NCI-H2196 (cell line): ENCODE results near the gene CAPRIN2.

ENCODE experiments used
- DNase-seq: peaks from one replicate; lab custom pipeline; 2025; ENCODE audit not compliant: unreplicated experiment; lab: John Stamatoyannopoulos, UW

The CAPRIN2 gene, protein sequence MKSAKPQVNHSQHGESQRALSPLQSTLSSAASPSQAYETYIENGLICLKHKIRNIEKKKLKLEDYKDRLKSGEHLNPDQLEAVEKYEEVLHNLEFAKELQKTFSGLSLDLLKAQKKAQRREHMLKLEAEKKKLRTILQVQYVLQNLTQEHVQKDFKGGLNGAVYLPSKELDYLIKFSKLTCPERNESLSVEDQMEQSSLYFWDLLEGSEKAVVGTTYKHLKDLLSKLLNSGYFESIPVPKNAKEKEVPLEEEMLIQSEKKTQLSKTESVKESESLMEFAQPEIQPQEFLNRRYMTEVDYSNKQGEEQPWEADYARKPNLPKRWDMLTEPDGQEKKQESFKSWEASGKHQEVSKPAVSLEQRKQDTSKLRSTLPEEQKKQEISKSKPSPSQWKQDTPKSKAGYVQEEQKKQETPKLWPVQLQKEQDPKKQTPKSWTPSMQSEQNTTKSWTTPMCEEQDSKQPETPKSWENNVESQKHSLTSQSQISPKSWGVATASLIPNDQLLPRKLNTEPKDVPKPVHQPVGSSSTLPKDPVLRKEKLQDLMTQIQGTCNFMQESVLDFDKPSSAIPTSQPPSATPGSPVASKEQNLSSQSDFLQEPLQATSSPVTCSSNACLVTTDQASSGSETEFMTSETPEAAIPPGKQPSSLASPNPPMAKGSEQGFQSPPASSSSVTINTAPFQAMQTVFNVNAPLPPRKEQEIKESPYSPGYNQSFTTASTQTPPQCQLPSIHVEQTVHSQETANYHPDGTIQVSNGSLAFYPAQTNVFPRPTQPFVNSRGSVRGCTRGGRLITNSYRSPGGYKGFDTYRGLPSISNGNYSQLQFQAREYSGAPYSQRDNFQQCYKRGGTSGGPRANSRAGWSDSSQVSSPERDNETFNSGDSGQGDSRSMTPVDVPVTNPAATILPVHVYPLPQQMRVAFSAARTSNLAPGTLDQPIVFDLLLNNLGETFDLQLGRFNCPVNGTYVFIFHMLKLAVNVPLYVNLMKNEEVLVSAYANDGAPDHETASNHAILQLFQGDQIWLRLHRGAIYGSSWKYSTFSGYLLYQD

DNA sequence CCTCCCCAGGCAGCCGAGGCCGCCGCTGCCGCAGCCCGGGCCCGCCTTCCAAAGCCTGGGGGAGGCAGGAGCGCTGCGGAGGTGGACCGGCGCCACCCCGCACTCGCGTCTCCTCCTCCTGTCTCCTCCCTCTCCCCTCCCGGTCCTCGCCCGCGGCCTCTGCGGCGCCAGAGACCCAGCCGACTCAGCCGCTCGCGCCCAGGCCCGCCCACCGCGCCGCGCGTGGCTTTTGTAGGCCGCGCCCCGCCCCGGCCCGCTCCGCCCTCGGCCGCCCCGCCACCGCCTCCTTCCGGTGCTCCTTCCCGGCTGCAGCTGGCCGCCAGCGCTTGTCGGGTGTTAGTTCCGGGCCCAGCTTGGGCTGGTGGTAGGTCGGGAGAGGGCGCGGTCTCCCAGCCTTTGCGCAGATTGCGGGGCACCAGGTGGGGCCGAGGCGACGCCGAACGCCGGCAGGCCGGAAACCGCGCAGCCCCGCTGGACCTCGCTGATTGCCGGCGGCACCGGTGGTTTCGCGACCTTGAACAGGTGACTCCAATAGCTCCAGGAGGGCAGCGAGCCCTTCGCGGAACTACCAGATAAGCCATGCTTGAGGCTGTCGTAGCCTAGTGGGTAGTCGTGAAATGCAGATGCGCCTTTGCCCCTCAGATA, at the start of gene CAPRIN2:
Gene CAPRIN2, minus strand, starts transcription at position 202 of the 645 bp plus-strand sequence. CDS start 1,431 bp downstream, outside the sequence.
- peak; percentile 97 for DNase-seq

GRCh38 chr12:30797689-30798088, 42.9 kb upstream of the CAPRIN2 start:
- DNase-seq, result no peak

- DNase-seq, result no peak
Observed at GRCh38 chr12:30796891-30797371, 42.2 kb upstream of the CAPRIN2 start.

- no peak for DNase-seq
Observed at GRCh38 chr12:30796313-30796780, 41.6 kb upstream of the CAPRIN2 start.

GRCh38 chr12:30795410-30796312, 40.9 kb upstream of the CAPRIN2 start:
- DNase-seq, result no peak

GRCh38 chr12:30794591-30795409, 40.0 kb upstream of the CAPRIN2 start:
- DNase-seq, result no peak

- DNase-seq, result no peak
Observed at GRCh38 chr12:30794020-30794419, 39.3 kb upstream of the CAPRIN2 start.

GRCh38 chr12:30792648-30793499, 38.1 kb upstream of the CAPRIN2 start:
- DNase-seq, result peak; percentile 44

DNA sequence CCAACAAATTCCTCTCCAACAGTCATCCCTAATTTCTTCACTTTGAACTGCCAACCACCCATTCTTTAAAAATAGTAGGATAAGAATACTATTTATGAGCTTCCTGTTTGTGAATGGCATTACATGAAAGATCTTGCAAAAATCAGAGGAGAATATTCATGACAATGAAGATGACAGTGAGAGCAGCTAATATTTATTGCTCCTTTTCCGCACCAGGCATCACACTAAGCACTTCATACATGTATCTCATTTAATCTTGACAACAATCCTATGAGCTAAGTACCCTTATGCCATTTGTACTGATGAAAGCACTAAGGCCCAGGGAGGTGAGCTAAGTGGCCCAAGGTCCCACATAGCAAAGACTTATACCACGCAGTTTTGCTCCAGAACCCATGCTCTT, 37.3 kb upstream of the CAPRIN2 start:
- no peak for DNase-seq

DNA sequence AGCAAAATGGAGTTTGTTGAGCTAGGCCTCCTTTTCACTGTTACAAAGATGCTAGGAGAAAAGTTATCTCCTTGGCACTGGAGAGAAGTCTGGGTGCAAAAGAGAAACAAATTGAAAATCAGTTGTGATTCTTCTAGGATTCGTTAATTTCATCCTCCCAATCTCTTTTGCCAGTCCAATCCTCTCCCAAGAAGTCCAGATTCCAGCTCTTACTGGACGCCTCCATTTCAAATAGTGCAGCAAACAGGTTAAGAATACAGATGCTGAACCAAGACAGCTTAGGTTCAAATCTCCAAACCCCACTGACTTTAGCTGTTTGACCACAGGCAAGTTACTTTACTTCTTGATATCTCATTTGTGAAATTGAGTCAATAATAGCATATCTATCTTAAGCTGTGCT, 34.0 kb upstream of the CAPRIN2 start:
- no peak for DNase-seq

- DNase-seq, result no peak
Observed at GRCh38 chr12:30785630-30786029, 30.9 kb upstream of the CAPRIN2 start.

- no peak for DNase-seq
Observed at GRCh38 chr12:30784508-30784907, 29.8 kb upstream of the CAPRIN2 start.

GRCh38 chr12:30783946-30784345, 29.2 kb upstream of the CAPRIN2 start:
- no peak for DNase-seq

- DNase-seq, result no peak
Observed at GRCh38 chr12:30782316-30783173, 27.8 kb upstream of the CAPRIN2 start.

GRCh38 chr12:30779578-30779977, 24.8 kb upstream of the CAPRIN2 start:
- no peak for DNase-seq

DNA sequence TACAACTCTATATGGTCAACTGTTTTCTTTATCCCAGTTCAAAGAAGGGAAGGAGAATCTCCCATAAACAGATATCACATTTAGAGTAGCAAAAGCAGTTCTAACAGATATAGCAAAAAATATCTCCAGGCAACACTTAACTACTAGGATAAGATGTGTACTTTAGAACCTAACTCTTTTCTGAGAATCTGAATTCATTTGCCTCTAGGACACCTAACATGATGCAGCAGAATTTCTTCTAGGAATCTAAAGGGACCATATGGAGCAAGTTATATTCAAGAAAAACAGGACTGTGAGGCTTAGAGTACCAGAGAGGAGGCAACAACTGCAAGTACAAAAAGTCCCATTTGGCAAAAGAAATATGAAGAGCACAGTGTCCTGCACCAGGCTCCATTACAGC, 24.4 kb upstream of the CAPRIN2 start:
- no peak for DNase-seq

DNA sequence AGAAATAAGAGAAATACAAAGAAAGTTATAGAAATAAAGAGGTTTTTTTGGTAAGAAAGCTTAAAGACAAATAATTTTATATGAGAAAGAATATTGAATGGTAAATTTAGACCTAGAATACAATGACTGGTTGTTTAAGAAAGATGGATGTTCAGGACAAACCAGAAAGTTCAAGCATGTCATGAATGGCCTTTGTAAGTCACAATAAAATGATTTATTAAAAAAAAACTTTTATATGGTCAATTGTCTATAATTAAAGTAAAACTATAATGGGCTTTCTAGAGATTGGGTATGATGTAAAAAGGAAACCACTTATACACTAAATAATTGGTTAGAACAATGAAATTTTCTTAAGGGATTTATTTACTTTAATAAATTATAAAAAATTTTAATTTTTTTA, 19.8 kb upstream of the CAPRIN2 start:
- no peak for DNase-seq
